ENCODE measurements around the gene EXOC6. TPM values are rescaled to one million over a fixed set of nuclear protein-coding genes. Genes with fewer than 3 reads are reported as not detected.

Gene EXOC6, protein sequence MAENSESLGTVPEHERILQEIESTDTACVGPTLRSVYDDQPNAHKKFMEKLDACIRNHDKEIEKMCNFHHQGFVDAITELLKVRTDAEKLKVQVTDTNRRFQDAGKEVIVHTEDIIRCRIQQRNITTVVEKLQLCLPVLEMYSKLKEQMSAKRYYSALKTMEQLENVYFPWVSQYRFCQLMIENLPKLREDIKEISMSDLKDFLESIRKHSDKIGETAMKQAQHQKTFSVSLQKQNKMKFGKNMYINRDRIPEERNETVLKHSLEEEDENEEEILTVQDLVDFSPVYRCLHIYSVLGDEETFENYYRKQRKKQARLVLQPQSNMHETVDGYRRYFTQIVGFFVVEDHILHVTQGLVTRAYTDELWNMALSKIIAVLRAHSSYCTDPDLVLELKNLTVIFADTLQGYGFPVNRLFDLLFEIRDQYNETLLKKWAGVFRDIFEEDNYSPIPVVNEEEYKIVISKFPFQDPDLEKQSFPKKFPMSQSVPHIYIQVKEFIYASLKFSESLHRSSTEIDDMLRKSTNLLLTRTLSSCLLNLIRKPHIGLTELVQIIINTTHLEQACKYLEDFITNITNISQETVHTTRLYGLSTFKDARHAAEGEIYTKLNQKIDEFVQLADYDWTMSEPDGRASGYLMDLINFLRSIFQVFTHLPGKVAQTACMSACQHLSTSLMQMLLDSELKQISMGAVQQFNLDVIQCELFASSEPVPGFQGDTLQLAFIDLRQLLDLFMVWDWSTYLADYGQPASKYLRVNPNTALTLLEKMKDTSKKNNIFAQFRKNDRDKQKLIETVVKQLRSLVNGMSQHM
- 10 to 100 TPM in 1 of 2 donors, 1 to 10 TPM in 1; 9.7 to 13.4 TPM for total RNA-seq
- long read RNA-seq, partial matches to known transcripts, result 0 of 8 reads
- long read RNA-seq, other reads (novel, unspliced or antisense), result 6 of 8 reads

DNA sequence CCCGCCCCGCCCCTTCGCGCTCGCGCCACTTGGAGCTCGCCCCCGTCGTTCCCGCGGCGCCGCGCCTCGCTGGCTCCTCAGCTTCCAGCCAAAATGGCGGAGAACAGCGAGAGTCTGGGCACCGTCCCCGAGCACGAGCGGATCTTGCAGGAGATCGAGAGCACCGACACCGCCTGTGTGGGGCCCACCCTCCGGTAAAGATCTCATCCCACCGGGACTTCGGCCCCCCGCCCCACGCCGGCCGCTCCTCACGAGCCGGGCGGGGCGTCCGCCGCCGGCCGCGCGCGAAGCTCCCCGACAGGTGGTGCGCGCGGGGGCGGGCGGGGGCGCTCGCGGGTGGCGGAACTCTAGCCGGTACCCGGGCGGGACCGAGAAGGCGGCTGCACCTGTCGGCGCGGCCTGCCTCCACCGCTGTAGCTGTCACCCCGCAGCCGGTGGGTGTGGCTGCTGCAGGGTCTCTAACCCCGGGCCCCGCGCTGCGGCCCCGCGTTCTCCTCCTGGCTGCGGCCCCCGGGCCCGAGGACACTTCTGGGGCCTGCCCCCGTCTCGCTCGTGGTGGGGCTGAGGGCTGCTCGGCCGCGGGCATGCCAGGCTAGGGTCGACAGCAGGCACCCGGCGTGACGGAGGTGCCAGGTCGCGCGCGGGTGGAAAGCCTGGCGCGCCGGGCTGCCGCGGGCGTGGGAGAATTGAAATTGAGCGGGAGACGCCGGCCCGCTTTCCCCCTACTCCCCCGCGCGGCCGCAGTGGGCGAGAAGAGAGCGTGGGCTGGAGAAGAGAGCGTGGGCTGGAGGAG is at the start of gene EXOC6:
Gene EXOC6, plus strand, starts transcription at position 80 of the 793 bp plus-strand sequence. Its CDS starts 14 bp downstream, at position 94.
- DNase-seq (peak; percentile 88), ATAC-seq (peak; percentile 93 to 95)
- intact Hi-C loops (cut with DNase I), result loop anchor here in 1 of 2 donors (5.0 kb wide), 1 partner anchor 34 kb away; no protein-coding TSS in a partner anchor

DNA sequence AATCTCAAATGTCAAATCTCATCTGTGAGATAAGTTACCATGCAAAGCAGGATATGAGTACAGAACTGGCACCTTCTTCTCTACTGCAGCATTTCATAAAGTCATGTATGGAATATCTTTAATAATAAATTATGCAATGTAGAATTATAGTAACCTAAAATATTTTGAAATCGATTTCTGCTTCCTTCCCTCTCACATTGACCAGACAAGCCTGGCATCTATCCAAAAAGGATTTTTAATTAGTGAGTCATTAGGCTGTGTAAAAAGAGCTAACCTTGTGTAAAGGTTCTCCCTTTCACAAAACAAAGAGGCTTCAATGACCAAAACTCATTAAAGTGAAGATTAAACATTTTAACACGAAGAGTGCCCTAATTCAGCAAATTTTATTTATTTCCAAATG is 48.8 kb upstream of the EXOC6 start:
- intact Hi-C loops (cut with DNase I), result no loop called here
- DNase-seq, result no peak
- ATAC-seq, result no peak

DNA sequence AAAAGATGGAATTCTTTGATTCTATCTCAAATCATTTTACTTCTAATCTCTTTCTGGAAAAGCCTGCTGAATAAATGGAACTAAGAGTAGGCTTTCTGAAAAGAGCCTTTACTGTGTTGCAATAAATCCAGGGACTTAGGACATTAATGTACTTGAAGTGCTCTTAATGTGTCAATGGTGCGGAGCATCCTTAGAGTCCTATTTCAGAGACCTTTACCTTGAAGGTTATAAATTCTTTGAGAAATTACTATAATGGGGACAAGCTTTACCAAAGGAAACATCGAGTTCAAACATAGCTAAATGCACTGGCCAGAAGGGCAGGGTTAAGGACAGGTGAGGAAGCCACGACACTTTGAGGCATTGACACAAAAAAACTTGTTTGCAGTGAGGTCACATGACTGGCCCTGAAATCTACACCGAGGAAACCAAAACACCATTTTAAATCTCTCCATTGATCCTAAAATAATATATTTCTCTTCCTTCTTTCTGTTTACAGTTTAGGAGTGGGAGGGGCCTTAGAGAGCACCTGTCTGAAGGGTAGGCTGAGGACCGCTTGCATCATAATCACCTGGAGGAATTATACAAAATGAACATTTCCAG is 48.1 kb upstream of the EXOC6 start:
- no peak for DNase-seq
- intact Hi-C loops (cut with DNase I), result no loop called here
- ATAC-seq, result no peak

DNA sequence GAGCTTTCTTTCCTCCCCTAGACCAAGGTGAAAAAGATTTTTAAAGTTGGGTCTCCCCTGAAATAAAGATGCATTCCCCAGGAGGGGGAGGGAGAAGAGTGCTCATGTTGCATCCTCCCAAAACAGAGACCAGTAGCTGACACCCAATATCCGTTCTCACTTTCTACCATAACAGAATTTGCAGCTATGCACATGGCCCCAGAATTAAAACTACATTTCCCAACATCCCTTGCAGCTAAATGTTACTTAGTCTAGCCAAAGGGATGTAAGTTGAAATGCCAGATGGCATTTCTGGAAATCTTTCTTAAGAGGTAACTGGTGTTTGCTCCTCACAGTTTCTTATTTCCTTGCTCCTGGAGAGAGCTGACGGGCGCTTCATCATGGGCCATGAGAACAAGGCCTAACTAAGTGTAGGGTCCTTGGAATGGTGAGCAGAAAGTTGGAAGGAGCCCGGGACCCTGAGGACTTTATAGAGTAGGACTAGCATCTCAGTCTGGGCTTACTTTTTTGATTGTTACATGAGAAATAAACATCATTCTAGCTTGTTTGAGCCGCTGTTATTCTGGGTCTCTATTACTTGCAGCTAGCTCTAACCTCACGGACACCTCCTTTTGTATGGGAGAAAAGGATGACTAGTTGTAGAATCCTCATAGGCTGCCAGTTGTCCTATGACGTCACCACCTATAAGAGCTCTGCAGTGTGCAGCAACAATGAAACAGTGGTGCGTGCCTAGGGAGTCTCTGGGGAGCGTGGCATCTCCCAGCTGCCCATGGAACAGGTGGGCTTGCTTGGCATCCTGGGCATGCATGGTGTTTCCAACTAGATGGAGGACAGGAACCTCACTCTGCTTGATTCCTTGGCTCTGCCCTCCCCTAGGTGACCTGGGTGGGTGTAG is 46.1 kb upstream of the EXOC6 start:
- ATAC-seq, result no peak

DNA sequence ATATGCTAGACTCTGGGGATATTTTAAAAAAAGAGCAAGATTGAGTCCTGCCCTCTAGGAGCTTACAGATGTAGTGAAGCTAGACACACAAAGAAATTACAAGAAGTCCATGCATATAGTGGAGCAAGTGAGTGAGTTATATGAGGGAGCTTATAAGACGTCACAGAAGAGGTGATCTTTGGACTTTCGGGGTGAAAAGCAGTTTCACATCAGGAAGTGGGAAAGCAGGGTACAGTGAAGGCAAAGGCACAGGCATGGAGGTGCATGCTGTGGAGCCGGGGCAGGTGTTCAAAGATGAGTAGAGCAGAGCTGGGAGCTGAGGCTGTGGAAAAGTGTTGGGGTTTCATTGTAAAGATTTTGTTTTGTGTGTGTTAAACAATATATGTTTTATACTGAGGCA is 38.5 kb upstream of the EXOC6 start:
- intact Hi-C loops (cut with DNase I), result loop anchor here in 1 of 2 donors (10.0 kb wide), 1 partner anchor 115 kb away; no protein-coding TSS in a partner anchor
- ATAC-seq (no peak), DNase-seq (no peak)

More for the DNA sequence above, 46.1 kb upstream of the EXOC6 start:
- intact Hi-C loops (cut with DNase I), result no loop called here
- no peak for DNase-seq

DNA sequence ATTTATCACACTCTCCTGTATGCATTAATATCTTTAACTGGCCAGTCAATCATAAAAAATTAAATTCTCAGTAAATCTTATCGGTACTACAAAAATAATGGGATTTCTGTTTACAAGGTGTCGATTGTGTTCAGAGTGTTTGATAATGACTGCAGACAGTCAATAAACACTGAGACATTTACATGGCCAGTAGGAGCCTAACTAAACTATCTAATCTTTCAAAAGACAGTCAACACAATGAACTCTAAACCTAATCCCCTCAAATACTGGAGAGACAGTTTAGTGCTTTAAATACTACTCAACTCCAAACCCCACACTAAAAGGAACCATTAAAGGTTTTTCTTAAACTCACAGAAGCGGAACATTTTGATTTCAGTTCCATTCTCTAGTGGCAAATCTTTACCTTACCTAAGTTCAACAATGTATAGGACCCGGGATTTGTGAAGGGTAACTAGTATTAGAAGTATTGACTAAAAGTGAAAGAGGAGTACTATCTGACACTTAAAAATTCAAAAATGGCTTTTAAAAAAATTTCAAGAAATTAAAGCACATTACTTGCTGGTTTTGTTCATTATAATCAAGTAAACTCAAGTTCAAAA is 37.3 kb upstream of the EXOC6 start:
- ATAC-seq (no peak), DNase-seq (no peak)
- intact Hi-C loops (cut with DNase I), result loop anchor here in 1 of 2 donors (10.0 kb wide), 1 partner anchor 116 kb away; no protein-coding TSS in a partner anchor

DNA sequence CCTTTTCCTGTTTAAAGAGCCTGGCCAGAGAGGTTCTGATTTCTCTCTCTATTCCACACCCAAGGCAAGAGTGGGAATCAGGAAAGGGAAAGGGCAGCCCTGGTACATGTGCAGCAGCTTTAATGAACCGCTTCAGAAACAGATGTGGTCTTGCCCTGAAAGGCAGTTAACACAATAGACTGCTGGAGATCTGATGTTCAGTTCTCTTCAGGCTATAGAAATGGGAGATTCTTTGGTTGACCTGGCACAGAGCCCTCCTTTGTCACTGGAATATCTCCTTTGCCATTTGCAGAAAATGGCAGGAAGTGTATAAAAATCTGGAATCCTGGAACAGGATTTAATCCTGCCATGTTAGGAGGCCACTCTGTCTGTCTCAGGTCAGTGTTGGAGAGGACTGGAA is 36.3 kb upstream of the EXOC6 start:
- intact Hi-C loops (cut with DNase I), result loop anchor here in 1 of 2 donors (10.0 kb wide), 1 partner anchor 117 kb away; no protein-coding TSS in a partner anchor
- no peak for ATAC-seq
- DNase-seq, result no peak

DNA sequence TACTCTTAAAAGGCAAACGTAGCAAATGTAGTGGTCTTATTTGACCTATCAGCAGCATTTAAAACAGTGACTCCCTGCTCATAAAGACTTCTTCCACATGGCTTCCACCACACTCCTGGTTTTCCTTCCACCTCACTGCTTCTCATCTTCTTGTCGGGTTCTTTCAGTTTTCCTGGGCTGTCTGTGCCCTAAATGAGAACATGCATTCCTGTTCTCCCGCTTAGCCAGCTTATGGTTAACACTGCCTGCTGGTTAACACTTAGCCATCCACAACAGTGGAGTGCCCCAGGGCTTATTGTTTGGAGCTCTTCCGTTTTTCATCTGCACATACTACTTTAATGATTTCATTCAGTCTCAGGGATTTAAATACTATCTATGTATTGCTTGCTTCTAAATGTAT is 34.3 kb upstream of the EXOC6 start:
- intact Hi-C loops (cut with DNase I), result loop anchor here in 1 of 2 donors (10.0 kb wide), 1 partner anchor 119 kb away; no protein-coding TSS in a partner anchor
- ATAC-seq, result no peak
- DNase-seq, result no peak

DNA sequence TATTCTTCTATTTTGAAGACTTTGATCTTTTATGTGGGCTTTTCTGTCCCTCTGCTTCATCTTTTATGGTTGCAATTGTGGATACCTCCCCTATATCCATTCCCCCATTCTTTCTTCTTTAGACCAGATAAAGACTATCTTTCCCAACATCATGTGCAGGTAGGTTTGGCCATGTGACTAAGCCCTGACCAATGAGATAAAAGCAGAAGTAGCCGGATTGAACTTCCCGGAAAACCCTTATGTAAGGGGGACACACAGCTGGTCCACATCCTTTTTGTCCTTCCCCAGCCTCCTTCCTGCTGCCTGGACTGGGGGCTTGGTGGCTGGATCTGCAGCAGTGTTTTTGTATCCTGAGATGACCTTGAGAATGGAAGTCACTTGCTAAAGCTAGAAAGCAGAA is 33.5 kb upstream of the EXOC6 start:
- DNase-seq, result no peak
- no peak for ATAC-seq
- intact Hi-C loops (cut with DNase I), result loop anchor here in 1 of 2 donors (10.0 kb wide), 1 partner anchor 120 kb away; no protein-coding TSS in a partner anchor

DNA sequence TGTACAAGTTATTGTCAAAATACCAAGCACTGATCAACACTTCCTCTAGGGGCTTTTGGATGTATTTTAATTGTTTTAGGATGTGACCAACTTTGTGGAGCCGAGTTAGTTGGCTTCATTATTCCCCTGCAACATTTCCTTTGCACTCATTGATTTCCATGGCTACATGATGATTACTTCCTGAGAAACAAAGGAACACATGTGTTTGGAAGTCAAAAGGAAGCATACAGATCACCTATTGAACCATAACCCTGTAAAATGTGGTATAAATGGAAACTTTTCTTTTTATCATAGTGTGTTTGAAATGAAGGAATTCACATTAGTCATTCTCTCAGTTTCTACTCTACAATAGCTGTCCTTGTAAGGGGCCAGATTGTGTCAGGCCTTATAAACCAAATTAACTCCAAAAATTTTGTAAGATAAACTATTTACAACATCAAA is 32.2 kb upstream of the EXOC6 start:
- no peak for DNase-seq
- intact Hi-C loops (cut with DNase I), result loop anchor here in 1 of 2 donors (10.0 kb wide), 1 partner anchor 121 kb away; no protein-coding TSS in a partner anchor
- peak in 1 of 2 donors; percentile 50 for ATAC-seq

DNA sequence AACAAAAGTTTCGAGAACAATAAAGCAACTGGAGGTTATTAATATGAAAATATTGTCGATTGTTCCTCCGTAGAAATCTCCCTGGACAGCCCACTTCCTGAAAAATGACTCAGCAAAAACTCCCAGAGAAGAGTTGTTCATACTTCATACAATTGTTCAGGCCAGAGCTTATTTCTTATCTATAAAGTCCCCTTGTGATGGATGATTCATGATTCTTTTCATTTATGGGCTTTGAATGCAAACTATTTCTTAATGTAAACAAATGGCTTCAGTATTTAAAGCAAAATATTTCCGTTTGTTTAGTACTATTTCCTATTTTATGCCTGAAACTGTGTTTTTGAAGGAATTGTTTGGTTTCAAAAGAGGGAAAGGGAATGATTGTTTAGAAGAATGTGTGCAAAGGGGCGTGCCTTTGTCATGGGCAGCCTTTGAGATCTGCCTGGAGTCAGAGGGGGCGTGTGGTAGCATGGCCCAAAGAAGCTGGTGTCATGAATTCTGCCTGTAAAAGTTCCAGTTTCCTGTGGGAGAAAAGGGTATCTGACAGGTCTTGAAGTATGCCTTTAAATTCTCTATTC is 26.2 kb upstream of the EXOC6 start:
- intact Hi-C loops (cut with DNase I), result no loop called here
- DNase-seq (no peak), ATAC-seq (peak; percentile 34 to 55)

DNA sequence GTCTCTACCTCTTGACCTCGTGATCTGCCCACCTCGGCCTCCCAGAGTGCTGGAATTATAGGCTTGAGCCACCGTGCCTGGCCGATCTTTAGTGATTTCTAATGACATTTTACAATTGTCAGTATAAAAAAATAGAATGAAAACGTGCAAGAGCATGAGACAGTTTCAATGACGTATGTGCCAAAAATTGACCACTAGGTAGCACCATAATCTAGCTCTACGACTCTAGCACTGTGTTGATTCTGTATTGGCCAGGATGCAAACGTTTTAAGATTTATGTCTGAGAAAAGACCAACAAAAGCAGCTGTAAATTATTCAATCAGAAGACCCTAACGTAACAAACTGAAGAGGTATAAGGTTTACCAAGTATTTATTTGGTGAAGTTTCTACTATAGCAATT is 25.4 kb upstream of the EXOC6 start:
- intact Hi-C loops (cut with DNase I), result no loop called here
- DNase-seq, result no peak

DNA sequence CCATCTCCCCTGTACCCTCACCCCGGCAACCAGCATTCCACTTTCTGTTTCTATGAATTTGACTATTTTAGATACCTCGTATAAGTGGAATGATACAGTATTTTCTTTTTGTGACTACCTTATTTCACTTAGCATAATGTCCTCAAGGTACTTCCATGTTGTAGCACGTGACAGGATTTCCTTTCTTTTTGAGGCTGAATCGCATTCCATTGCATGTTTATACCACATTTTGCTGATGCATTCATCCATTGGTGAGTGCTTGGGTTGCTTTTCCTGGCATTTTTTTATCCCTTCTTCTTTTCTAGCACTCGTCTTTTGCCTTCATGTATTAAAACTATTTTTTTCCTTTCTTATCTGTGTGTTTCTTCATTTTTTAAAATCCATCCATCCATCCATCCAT is 22.3 kb upstream of the EXOC6 start:
- DNase-seq, result no peak
- intact Hi-C loops (cut with DNase I), result no loop called here
- no peak for ATAC-seq

More for the DNA sequence above, 25.4 kb upstream of the EXOC6 start:
- peak in 1 of 2 donors; percentile 25 for ATAC-seq

DNA sequence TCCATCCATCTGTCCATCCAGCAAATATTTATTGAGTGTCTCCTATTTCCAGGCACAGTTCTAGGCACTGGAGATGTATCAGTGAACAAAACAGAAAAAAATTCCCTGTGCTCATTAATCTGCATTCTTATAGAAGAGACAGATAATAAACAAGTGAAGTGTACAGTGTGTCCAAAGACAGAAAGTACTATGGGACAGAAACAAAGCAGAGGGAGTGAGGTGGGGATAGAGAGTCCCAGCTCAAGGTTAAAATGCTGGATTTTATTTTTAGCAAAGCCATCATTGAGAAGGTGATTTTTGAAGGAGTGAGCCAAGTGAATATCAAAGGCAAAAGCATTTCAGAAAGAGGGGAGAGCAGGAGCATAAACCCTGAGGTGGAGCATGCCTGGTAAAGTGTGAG is 21.8 kb upstream of the EXOC6 start:
- ATAC-seq (peak in 1 of 2 donors; percentile 46), DNase-seq (no peak)
- intact Hi-C loops (cut with DNase I), result no loop called here

DNA sequence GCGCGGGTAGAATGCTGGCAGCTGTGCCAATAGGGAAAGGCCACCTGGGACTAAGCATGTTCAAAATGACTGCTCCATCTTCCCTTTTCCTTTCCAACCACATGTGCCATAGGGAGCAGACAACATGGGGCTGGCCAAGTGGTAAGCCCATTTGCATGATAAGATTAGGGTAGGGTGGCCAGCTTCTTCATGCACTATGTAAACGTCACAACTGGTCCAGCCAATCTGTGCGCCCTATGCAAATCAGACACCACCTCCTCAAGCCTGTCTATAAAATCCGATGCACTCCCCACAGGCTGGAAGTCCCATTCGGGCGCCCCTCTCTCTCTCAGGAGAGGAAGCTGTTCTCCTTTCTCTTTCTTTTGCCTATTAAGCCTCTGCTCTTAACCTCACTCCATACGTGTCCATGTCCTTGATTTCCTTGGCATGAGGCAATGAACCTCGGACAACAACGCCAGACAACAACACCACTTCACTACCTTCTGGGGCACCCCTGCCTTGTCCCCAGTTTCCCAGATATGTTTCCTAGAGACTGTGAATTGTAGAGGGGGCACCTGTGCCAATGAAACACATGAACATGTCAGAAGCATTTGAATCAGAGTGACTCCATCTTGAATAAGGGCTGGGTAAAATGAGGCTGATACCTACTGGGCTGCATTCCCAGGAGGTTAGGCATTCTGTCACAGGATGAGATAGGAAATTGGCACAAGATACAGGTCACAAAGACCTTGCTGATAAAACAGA is 19.1 kb upstream of the EXOC6 start:
- DNase-seq (no peak), ATAC-seq (peak; percentile 21 to 28)
- intact Hi-C loops (cut with DNase I), result no loop called here
